ENCODE data around the gene DST.

DNA sequence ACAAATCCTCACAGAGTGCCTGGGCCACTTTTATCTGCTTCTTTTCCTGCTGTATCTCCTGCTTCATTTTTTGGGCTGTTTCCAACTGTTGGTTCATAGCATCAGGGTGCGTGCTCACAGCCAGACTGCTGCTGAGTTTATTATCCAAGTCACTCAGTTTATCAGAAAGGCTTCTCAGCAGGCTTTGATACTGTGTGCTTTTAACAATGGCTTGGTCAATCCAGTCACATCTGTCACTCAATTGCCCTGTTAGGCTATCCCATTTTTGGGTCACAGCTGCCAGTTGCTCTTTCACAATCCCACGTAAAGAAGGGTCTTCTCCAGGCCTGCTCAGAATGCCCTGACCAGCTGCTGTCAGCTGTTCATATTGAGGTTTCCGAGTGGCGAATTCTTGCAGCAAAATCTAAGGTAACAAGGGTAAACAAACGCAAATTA is 87.2 kb downstream of the DST start:
- no peak for TF ChIP-seq CTCF (conservative IDR thresholded peaks at IDR 0.05; ENCODE audit: low read length)
- no peak for TF ChIP-seq EZH2phosphoT487 (IDR thresholded peaks at IDR 0.05; ENCODE audit: borderline replicate concordance)

Data from Loucy (cell line).